Dermis microvascular lymphatic vessel endothelial cell (primary cell): ENCODE results near the gene FMC1. TPM values are rescaled to one million over a fixed set of nuclear protein-coding genes. Genes with fewer than 3 reads are reported as not detected.
"Not testable (repeated sequence)": the region's sequence is repeated elsewhere in the genome, so short reads cannot be mapped to it uniquely, and the experiment has no call there.

ENCODE experiments used
- DNase-seq, 2 donors: peaks; one replicate each; pipeline versions ENCODE4 v3.0.0 to v3.0.0-alpha.2; 2010; ENCODE audit warnings: low read depth in 2 of 2
- total RNA-seq: library from RNA; depleted of rRNA; stranded (reverse); fragments of >200 nt; gene quantifications from 2 replicates; pipeline ENCODE4 v1.2.1, GENCODE V29; 2014

The FMC1 gene
- total RNA-seq, 1 donor from 2014 or later: 16.6 TPM

DNA sequence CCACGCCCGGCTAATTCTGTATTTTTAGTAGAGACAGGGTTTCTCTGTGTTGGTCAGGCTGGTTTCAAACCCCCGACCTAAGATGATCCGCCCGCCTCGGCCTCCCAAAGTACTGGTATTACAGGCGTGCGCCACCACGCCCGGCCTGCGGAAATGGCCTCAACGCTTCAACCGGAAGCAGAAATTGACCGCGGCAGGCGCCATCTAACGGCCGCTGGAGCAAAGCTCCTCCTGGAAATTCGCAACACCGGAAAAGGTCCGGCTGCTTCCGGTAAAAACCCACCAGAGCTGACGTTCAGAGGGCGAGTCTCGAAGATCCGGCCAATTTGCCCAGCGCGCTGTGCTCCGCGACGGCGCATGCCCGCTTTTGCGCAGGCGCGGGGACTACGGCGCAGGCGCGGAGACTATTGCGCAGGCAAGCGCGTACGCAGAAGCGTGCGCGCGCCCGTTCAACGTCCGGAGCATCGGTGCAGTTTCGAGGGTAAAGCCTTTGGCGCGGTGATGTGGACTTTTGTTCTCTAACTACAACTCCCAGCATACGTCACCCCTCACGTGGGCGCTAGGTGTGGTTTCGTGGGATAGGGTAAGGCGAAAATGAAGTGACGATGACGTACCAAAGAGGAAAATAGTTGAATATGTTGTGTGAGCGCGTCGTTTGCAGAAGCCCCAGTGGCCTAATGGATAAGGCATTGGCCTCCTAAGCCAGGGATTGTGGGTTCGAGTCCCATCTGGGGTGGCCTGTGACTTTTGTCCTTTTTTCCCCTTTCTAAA is 915 bp upstream of the FMC1 start:
- peak; percentile 99 for DNase-seq

DNA sequence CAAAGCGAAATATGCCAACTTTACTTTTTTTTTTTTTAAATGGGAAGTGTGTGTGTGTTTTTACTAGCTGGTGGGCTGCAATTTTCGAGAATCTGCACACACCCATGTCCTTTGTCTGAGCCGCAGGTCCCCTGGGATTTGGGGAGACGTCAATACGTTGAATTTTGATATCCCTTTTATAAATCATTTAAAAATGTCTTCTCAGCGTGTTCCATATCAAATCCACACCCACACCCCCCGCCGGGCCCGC is 404 bp upstream of the FMC1 start:
- no peak for DNase-seq

DNA sequence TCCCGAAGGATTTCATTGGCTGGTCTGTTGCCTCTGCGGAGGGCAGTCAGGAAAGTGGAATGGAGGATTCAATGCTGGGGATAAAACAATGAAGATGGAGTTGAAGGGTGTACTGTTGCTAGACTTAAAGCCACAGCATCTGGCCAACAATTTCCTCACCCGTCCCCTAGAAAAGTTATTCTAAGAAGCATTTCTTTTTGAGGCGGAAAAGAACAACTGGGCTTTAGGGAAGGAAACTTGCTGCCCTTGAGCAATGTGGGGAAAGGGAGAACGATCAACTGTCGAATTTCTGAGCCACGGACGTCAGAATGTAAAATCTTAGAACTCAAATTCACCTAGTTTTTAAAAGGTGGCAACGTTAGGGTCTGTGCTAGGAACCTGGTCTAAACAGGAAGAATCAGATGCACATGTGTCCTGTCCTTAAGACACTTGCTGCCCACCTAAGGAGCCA is 664 bp downstream of the FMC1 start:
- no peak for DNase-seq

- DNase-seq: no peak
Measured at GRCh38 chr7:139345042-139345441, 3.9 kb downstream of the FMC1 start.

GRCh38 chr7:139351027-139351426 is 9.9 kb downstream of the FMC1 start:
- DNase-seq: no peak

DNA sequence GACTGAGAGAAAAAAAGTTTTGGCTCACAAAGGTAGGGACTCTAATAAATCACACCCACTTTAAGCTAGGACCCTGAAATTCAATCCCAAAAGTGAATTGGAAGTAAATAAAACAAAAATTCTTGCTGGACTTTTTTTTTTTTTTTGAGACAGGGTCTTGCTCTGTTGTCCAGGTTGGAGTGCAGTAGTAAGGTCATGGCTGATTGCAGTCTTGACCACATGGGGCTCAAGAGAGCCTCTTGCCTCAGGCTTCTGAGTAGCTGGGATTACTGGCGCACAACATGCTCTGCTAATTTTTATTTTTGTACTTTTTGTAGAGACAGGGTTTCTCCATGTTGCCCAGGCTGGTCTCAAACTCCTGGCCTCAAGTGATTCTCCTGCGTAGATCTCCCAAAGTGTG is 13.6 kb downstream of the FMC1 start:
- DNase-seq: no peak

- DNase-seq: no peak
Measured at GRCh38 chr7:139355320-139355719, 14.2 kb downstream of the FMC1 start.

DNA sequence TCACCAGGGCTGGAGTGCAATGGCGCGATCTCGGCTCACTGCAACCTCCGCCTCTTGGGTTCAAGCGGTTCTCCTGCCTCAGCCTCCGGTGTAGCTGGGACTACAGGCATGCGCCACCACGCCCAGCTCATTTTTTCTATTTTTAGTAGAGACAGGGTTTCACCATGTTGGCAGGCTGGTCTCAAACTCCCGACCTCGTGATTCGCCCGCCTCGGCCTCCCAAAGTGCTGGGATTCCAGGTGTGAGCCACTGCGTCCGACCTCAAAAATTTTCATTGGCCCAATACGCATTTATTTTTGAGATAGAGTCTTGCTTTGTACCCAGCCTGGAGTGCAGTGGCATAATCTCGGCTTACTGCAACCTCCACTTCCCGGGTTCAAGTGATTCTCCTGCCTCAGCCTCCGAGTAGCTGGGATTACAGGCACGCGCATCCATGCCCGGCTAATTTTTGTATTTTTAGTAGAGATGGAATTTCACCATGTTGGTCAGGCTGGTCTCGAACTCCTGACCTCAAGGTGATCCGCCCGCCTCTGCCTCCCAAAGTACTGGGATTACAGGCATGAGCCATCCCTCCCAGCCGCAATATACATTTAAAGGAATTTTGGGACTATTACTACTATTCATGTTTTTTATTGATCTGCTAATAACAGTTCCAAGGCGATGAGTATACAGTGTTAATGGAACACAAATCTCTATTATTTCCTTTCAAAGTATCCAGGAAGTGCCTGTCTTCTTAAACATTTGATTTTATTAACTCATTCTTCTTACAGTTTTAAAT is 16.8 kb downstream of the FMC1 start:
- not testable (repeated sequence) for DNase-seq

DNA sequence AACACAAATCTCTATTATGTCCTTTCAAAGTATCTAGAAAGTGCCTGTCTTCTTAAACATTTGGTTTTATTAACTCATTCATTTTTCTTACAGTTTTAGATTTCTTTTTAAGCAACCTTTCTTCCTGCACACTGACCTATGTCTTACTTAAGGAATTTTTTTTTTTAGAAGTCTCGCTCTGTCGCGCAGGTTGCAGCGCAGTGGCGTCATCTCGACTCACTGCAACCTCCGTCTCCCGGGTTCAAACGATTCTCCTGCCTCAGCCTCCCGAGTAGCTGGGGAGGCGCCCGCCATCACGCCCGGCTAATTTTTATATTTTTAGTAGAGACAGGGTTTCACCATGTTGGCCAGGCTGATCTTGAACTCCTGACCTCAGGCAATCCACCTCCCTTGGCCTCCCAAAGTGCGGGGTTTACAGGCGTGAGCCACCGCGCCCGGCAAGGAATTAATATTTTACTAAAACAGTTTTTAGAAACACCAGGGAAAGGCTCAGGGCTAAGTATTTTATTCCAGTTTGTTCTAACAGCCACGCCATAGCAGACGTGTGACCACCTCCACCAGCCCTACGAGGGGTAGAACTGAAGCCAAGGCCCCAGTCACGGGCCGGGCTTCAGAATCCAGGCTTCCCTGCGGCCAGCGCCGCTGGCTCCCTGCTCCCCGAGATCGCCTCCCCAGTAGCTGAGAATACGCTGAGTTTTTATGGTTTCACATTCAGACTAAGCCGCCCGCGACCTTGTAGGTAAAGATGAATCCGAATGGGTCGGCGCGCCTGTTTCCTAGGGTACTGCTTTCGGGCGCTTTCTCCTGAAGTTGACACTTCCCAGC is 17.6 kb downstream of the FMC1 start:
- DNase-seq: peak; percentile 38 to 44

DNA sequence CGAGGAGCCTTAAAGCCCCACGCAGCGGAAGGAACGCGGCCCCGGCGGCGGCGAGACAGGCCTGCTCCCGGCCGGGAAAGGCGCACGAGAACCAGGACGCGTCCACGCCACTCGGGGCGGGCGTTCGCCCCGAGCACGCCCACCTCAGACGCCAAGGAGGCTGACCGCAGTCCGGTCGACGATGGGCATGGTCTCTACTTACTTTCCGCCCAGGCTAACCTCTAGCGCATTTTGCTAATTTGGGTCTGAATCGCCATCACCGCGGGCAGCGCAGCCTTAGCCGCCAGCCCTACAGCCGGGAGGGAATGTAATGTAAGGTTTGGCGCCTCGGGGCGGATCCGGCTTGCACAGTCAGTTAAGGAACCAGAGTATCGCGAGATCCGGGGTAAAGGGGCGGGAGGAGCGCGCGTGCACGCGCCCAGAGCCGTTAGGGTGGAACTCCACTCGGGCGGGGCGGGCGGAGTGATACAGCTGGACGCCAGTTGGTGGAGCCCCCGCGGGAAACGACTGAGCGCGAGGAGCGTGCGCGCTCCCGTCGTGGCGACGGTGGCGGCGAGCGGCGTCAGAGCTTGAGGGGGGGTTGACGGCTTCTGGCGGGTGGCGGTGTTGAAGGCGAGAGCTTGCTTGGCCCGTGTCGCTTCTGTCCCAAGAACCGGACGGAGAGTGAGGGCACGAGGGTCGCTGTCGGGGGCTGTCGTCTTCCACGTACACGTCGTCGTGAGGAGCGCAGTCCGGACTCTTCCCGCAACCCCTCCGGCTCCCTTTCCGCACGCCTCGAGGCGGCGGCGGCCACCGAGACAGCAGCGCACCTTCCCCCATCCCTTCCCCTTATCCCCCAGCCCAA is 18.5 kb downstream of the FMC1 start, which contains the start of gene LUC7L2:
TSS of gene LUC7L2 (plus strand) at position 529 of the 844 bp plus-strand sequence. CDS start 368 bp downstream, outside the sequence.
- DNase-seq: peak; percentile 96 to 98

GRCh38 chr7:139360210-139360947 is 19.2 kb downstream of the FMC1 start:
- DNase-seq: peak; percentile 82 to 97

DNA sequence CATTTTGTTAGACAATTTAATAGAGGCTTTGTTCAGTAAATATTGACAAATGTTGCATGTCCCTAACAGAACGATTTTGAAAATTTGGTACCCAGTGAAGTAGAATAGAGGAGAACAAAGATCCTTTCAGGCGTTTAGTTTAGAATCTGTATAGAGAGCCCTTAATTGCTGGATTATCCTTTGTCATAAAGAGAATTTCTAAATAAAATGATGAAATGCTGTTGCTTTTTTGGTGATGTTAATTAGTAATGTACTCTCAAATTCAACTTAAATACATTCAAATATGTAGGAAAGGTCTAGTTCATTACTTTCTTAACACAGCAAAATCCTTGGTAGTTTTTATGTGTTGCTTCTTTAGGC is 19.8 kb downstream of the FMC1 start:
- DNase-seq: no peak

- DNase-seq: no peak
Measured at GRCh38 chr7:139361523-139361922, 20.4 kb downstream of the FMC1 start.

DNA sequence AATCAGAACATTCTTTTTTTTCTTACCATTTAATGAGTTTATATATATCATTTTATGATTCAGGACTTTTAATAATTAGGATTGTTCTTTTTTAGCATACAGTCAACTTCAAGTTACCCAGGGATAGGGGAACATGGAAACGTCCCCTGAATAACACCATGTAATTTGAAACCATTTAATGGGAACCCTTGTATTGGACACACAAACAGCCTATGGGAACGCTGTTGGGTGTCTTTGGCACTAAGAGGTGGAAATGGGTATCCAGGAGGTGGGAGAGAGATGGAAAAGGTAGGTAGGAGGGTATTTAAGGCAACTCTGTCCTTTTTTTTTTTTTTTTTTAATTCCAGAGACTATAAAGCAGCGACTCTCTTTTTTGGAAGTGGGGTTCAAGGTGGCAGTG is 21.2 kb downstream of the FMC1 start:
- no peak for DNase-seq

DNA sequence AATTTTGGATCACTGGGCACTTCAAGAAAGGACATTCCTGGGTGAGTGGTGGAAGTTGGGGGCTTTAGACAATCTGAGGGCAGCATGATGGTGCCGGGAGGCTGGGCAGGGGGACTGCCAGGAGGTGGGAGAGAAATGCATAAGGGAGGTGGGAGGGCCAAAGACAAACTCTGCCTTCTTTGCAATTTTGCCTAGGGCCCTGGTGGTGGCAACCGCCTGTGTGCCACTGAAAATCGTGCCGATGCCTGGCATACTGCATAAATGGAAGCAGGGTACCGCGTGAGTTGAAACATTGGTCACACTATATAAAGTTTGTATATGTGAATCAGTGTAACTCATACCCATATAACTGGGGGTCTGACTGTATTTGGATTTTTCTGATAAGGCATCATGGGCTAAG is 21.8 kb downstream of the FMC1 start:
- no peak for DNase-seq

GRCh38 chr7:139365336-139365735 is 24.2 kb downstream of the FMC1 start:
- no peak for DNase-seq

DNA sequence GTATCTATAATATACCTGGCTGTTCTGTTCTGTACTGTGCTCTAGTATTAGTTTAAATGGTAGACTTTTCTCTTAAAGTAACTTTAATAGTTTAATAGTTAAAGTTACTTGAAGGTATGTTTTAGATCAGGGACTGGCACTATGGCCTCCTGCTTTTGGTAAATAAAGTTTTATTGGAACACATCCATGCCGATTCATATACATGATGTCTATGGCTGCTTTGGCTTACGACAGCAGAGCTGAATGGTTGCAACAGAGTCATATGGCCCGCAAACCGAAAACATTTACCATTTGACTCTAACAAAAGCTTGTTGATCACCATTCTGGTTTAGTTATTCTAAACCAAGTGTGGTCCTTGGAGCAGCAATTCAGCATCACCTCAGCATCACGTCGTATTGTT is 25.3 kb downstream of the FMC1 start:
- DNase-seq: no peak

GRCh38 chr7:139367438-139368155 is 26.5 kb downstream of the FMC1 start:
- no peak for DNase-seq

GRCh38 chr7:139370301-139370942 is 29.3 kb downstream of the FMC1 start:
- no peak for DNase-seq
